Hepatocyte (in vitro differentiated cells): ENCODE measurements around the gene CDK3. TPM values are rescaled to one million over a fixed set of nuclear protein-coding genes. Genes with fewer than 3 reads are reported as not detected.

Source experiments
- DNase-seq: peaks from one replicate; pipeline ENCODE4 v3.0.0-alpha.2; 2016; ENCODE audit warnings: low spot score
- H2AFZ ChIP-seq: fragments of 200-600 bp; sonication (generic); 2 replicates; pipeline ENCODE4 v1.6.0; 2016; ENCODE audit warnings: antibody characterized with exemption, mild to moderate bottlenecking
- H3K27ac ChIP-seq: fragments of 200-600 bp; sonication (generic); 2 replicates; pipeline ENCODE4 v1.5.1; 2016; ENCODE audit warnings: mild to moderate bottlenecking
- H3K27me3 ChIP-seq: fragments of 200-600 bp; sonication (generic); 2 replicates; pipeline ENCODE4 v1.6.1; 2016
- H3K36me3 ChIP-seq: fragments of 200-600 bp; sonication (generic); replicated peaks from 2 replicates; pipeline ENCODE4 v1.5.1; 2016; ENCODE audit warnings: low read depth; ENCODE audit not compliant: insufficient read depth
- H3K4me1 ChIP-seq: fragments of 200-600 bp; sonication (generic); 2 replicates; pipeline ENCODE4 v1.5.1; 2016; ENCODE audit warnings: mild to moderate bottlenecking, moderate library complexity; ENCODE audit not compliant: insufficient read depth
- H3K4me2 ChIP-seq: fragments of 200-600 bp; sonication (generic); 2 replicates; pipeline ENCODE4 v1.6.0; 2016
- H3K4me3 ChIP-seq: fragments of 200-600 bp; sonication (generic); 2 replicates; pipeline ENCODE4 v1.5.1; 2016; ENCODE audit warnings: mild to moderate bottlenecking
- H3K79me2 ChIP-seq: fragments of 200-600 bp; sonication (generic); 2 replicates; pipeline ENCODE4 v1.6.0; 2017; ENCODE audit warnings: mild to moderate bottlenecking
- H3K9me2 ChIP-seq: fragments of 200-600 bp; sonication (generic); replicated peaks from 2 replicates; pipeline ENCODE4 v1.6.0; 2017; ENCODE audit warnings: mild to moderate bottlenecking; ENCODE audit not compliant: insufficient read depth
- H3K9me3 ChIP-seq: fragments of 200-600 bp; sonication (generic); 2 replicates; pipeline ENCODE4 v1.5.1; 2016; ENCODE audit warnings: low read depth, mild to moderate bottlenecking
- H4K20me1 ChIP-seq: fragments of 200-600 bp; sonication (generic); 2 replicates; pipeline ENCODE4 v1.6.0; 2016; ENCODE audit warnings: mild to moderate bottlenecking; ENCODE audit not compliant: insufficient read depth, poor library complexity, severe bottlenecking
- EZH2 ChIP-seq: fragments of 200-600 bp; sonication (generic); IDR thresholded peaks from 2 replicates; pipeline ENCODE4 v1.6.1; 2016; ENCODE audit warnings: antibody characterized with exemption, mild to moderate bottlenecking, borderline replicate concordance
- EZH2phosphoT487 ChIP-seq: fragments of 200-600 bp; sonication (generic); IDR thresholded peaks from one replicate; pipeline ENCODE4 v1.6.1; 2018; ENCODE audit warnings: antibody characterized with exemption, mild to moderate bottlenecking, low read depth, moderate library complexity; ENCODE audit not compliant: unreplicated experiment, severe bottlenecking
- WGBS: methylation state at CpG from one replicate; pipeline ENCODE4 v1.1.6; 2016; ENCODE audit warnings: low lambda C conversion rate; ENCODE audit errors: missing lambda C conversion rate; 5-methylcytosine and 5-hydroxymethylcytosine counted together
- polyA plus RNA-seq: library from polyadenylated mRNA; unstranded; fragments of >200 nt; fragmentation: Nextera tagmentation; extraction: Ambion mirVana; gene quantifications from 2 replicates; pipeline ENCODE4 v1.2.1, GENCODE V29; 2016
- total RNA-seq: library from RNA; depleted of rRNA; stranded (reverse); fragments of >200 nt; gene quantifications from 2 replicates; pipeline ENCODE4 v1.2.3, GENCODE V29; 2014
- TF ChIP-seq, protein P1 (sequence below): fragments of 200-600 bp; sonication (generic); IDR thresholded peaks from 2 replicates; pipeline ENCODE4 v1.5.1; 2016; ENCODE audit warnings: antibody characterized with exemption, mild to moderate bottlenecking; ENCODE audit not compliant: poor library complexity

Gene CDK3
- total and polyA plus RNA-seq, 2 experiments from 2014 or later = 7.8 to 10.6 TPM

DNA sequence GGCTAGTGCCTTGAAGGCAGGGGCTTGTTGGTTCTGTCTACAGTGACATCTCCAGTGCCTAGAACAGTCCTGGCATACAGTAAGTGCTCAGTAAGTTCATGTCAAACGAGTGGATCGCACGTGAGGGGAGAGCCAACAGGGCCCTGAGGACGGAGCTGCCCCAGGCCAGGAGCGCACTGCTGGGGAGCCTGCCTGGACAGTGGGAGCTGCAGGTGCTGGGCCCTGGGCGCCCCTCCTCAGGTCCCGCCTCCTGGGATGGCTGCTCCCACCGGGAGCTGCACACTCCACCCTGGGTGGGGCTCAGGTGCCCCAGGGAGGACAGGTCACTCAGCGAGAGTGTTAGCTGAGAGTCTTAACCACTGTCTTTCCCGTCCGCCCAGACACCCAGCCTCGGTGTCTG lies 24.6 kb downstream of the CDK3 start:
- DNase-seq = no peak
- no peak for TF ChIP-seq EZH2
- no peak for TF ChIP-seq EZH2phosphoT487
- TF ChIP-seq, protein P1, sequence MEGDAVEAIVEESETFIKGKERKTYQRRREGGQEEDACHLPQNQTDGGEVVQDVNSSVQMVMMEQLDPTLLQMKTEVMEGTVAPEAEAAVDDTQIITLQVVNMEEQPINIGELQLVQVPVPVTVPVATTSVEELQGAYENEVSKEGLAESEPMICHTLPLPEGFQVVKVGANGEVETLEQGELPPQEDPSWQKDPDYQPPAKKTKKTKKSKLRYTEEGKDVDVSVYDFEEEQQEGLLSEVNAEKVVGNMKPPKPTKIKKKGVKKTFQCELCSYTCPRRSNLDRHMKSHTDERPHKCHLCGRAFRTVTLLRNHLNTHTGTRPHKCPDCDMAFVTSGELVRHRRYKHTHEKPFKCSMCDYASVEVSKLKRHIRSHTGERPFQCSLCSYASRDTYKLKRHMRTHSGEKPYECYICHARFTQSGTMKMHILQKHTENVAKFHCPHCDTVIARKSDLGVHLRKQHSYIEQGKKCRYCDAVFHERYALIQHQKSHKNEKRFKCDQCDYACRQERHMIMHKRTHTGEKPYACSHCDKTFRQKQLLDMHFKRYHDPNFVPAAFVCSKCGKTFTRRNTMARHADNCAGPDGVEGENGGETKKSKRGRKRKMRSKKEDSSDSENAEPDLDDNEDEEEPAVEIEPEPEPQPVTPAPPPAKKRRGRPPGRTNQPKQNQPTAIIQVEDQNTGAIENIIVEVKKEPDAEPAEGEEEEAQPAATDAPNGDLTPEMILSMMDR = no peak
- Histone ChIP-seq H3K9me3 (no peaks in the 10 kb centered on the region), H4K20me1 (no peaks in the 10 kb centered on the region), H3K4me2 (no peak overlapping the region), H3K79me2 (no peaks in the 10 kb centered on the region), H3K9me2 (no peaks in the 10 kb centered on the region), H3K4me1 (peaks cover 11% of the 10 kb centered on the region), H3K4me3 (no peak overlapping the region), H3K27ac (no peak overlapping the region), H3K27me3 (no peaks in the 10 kb centered on the region), H2AFZ (no peak overlapping the region), H3K36me3 (no peaks in the 10 kb centered on the region)
- WGBS = 87% methylated on average over 12 of the region's 12 CpGs

DNA sequence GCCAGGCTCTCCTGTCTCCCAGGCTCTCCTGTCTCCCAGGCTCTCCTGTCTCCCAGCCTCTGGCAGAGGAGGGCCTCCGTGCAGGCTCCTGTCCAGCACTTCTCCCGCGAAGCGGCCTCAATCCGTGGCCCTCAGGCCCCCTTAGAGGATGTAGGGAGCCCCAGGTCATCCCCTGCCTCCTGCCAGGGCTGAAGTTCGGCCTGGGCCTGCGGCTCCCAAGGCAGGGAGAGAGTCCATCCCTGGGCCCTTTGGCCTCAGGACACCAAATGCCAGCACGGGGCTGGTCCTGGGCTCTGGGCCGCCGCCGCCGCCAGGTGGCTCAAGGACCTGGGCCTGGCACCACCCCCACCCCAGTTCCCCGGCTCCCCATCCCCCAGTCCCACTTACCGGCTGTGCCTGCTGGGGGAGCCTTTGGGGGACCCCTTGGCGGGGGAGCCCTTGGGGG lies 26.1 kb downstream of the CDK3 start:
- TF ChIP-seq EZH2 = no peak
- TF ChIP-seq EZH2phosphoT487 = no peak
- TF ChIP-seq, protein P1 = no peak
- no peak for DNase-seq
- H4K20me1 ChIP-seq = no peaks in the 10 kb centered on the region
- WGBS = 85% methylated on average over 8 of the region's 15 CpGs
- no peak overlapping the region for H3K4me2 ChIP-seq
- H3K4me3 ChIP-seq = no peak overlapping the region
- H3K36me3 ChIP-seq = no peaks in the 10 kb centered on the region
- no peaks in the 10 kb centered on the region for H3K27me3 ChIP-seq
- H3K27ac ChIP-seq = no peak overlapping the region
- H3K9me2 ChIP-seq = no peaks in the 10 kb centered on the region
- H2AFZ ChIP-seq = no peak overlapping the region
- no peaks in the 10 kb centered on the region for H3K9me3 ChIP-seq
- peaks cover 11% of the 10 kb centered on the region for H3K4me1 ChIP-seq
- no peaks in the 10 kb centered on the region for H3K79me2 ChIP-seq

DNA sequence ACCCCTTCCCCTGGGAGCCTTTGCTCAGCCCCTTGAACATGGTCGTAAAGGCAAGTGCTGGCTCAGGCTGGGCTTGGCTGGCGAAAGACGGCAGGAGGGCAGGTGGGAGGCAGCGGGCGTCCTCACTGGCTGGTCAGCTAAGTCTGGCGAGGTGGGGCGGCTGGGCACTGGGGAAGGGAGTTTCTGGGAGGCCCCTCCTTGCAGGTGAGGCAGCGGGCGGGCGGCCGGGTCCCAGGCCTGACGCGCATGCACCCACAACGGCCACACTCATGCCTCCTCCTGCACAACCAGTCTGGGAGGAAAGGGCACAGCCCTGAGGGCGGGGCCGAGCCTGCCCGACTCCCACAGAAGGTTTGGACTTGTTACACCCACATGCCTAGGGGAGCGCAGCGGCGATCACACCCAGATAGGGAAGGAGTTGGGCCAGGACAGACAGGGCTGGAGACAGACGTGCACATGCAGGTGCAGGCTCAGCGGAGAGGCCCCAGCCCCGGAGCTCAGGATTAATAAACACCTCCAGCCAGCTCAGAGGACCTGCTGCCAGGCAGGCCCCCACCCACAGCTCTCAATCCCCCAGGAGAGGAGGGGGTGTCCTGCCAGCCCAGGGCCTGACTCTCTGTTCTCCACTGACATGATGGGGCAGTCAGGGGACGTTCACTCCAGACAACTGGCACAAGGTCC lies 26.6 kb downstream of the CDK3 start, which contains the start of gene EVPL:
Gene EVPL, minus strand, starts transcription at position 148 of the 681 bp plus-strand sequence. Its CDS starts 108 bp downstream, at position 40.
- Histone ChIP-seq H3K79me2 (no peaks in the 10 kb centered on the region), H4K20me1 (no peaks in the 10 kb centered on the region), H3K9me2 (no peaks in the 10 kb centered on the region), H3K27me3 (no peaks in the 10 kb centered on the region), H3K4me3 (no peak within 1 kb of the TSS), H2AFZ (no peak within 1 kb of the TSS), H3K36me3 (no peaks in the 10 kb centered on the region), H3K4me1 (peaks cover 11% of the 10 kb centered on the region), H3K4me2 (no peak within 1 kb of the TSS), H3K27ac (no peak within 1 kb of the TSS), H3K9me3 (no peaks in the 10 kb centered on the region)
- peak; percentile 37 for DNase-seq
- TF ChIP-seq, protein P1 = no peak
- no peak for TF ChIP-seq EZH2
- no peak for TF ChIP-seq EZH2phosphoT487
- WGBS = 71% methylated on average over 19 of the region's 24 CpGs
